HG03571 (cell line): ENCODE data around the gene TBCEL.

Experiments used
- ATAC-seq: cut with Tn5 transposase; IDR thresholded peaks from one replicate; pipeline ENCODE4 v1.9.1; 2021; ENCODE audit not compliant: unreplicated experiment

Gene TBCEL

DNA sequence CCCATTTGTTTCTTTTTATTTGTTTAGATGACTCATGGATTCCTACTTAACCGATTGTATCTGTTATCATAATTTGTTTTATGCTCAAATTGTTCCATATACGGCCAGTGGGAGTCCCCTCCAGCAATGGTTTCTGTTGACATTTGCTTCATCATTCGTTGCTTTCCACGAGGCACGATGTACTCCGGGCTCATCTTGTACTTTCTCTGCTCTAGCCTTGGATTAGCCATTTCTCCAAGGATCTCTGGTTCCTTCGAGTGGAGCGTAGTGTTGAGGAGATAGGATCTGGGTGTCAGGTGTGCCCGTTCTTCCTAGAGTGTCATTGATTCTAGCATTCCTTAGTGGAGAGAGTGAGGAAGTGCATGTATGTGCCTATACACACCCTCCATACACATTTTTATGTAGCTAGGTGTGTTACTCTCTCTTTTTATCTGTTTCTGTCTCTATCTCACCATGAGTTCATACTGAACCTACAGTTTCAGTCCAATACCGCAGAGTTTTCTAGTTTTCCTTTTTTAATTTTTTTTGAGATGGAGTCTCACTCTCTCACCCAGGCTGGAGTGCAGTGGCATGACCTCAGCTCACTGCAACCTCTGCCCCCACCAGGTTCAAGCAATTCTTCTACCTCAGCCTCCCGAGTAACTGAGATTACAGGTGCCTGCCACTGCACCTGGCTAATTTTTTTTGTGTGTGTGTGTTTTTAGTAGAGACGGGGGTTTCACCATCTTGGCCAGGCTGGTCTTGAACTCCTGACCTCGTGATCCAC is 108.5 kb downstream of the TBCEL start:
- no peak for ATAC-seq

GRCh38 chr11:121134741-121135312 is 110.9 kb downstream of the TBCEL start:
- ATAC-seq: no peak

DNA sequence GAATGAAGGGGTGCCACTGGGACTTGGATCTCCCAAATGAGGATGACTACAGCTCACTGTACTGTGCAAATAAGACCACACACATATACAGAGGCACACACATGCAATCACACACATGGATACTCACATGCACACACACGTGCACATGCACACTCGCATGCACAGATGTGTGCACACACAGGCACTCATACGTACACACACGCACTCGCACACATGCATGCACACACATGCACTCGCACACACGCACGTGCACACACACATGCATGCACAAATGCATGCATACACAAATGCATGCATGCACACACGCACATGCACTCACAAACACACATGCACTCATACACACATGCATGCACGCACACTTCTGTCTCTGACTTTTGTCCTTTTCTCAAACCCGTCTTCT is 113.1 kb downstream of the TBCEL start:
- ATAC-seq: no peak

DNA sequence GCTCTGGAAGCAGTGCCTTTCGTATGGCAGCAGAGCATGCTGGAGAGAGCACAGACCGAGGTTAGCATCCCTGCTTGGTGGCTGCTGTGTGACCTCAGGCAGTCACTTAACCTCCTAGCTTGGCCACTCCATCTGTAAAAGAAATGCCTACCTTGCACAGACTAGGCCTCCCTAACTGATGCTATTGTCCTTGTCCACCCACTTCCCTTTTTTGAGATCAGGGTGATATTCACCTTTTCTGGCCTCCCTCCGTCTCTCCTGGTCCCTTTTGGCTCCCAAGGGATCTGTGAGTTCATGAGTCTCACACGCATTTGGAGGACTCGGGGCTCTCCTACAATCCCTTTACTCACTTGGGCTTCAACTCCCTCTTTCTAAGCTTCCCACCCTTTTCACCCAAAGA is 114.4 kb downstream of the TBCEL start:
- ATAC-seq: no peak

- ATAC-seq: no peak
Measured at GRCh38 chr11:121140369-121140768, 116.5 kb downstream of the TBCEL start.
